LHCN-M2 (cell line): ENCODE data around the gene ANKRD11. TPM values are rescaled to one million over a fixed set of nuclear protein-coding genes. Genes with fewer than 3 reads are reported as not detected.

Experiments
- DNase-seq: peaks from one replicate; pipeline ENCODE4 v3.0.0-alpha.2; 2012; ENCODE audit warnings: low read depth
- polyA plus RNA-seq: library from polyadenylated mRNA; unstranded; fragments of >200 nt; gene quantifications from one replicate; pipeline ENCODE4 v1.2.1, GENCODE V29; 2012; ENCODE audit warnings: missing spikeins
- total RNA-seq: library from RNA; depleted of rRNA; stranded (reverse); fragments of >200 nt; gene quantifications from 2 replicates; pipeline ENCODE4 v1.2.3, GENCODE V29; 2014; rRNA removed

ANKRD11 gene
- 44.6 and 63.4 TPM in 2 replicates for total RNA-seq
- polyA plus RNA-seq = 57.6 TPM

DNA sequence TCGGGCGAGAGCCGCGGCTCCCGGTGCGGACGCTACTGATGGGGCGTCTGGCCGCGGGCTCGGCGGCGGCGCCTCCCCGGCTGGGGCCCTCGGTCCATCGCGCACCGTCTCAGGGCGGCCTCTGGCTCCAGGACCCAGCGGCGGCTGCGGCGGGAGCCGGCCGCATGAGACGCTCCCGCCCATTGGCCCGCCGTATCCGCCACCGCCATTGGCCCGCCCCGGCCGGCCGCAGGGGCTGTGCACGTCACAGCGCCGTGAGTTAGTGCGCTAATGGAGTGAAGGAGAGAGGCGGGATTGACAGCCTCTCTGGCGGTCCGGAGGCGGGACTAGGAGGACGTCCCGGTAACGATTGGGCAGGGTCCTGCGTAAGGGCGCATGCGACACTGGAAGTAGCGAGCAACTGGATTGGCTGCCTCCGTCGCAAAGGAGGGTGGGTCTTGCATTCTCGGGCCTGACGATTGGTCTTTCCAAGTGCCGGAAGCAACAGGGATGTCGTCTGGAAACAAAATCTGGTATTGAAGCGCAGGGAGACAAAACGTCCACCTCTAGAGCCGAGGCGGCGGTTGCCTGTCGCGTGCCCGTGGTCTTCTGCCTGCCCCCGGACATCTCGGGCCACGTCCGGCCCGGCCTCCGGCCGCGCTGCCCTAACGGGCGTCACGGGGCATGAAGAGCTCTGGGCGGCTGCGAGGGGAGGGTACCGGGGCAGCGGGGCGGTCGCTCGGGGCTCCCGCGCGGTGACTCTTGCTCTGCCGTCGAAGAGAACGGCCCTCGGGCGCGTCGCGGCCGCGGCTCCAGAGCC lies at the start of gene ANKRD11:
ANKRD11 (minus strand) TSS at position 123 of the 799 bp plus-strand sequence. CDS start 173,542 bp downstream, outside the sequence.
- DNase-seq = peak; percentile 99

DNA sequence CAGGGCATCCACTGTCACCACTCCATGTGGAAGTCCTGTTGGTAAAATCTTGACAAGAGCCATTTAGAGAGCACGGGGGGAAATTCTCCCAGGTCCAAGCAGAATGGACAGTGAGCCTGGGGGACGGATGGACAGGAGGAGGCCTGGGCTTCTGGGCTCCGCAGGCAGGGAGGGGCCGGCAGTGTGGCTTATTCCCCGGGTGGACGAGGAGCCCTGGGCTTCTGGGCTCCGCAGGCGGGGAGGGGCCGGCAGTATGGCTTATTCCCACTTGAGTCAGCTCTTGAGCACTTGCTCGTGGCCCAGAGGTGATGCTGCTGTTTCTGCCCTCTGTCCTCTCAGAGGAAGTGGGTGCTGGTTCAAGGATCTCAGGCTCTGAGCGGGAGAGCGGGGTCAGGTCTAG lies 47.9 kb upstream of the ANKRD11 start:
- no peak for DNase-seq

GRCh38 chr16:89537549-89537925 lies 47.2 kb upstream of the ANKRD11 start:
- DNase-seq = no peak

- DNase-seq = no peak
Observed at GRCh38 chr16:89536886-89537548, 46.7 kb upstream of the ANKRD11 start.

DNA sequence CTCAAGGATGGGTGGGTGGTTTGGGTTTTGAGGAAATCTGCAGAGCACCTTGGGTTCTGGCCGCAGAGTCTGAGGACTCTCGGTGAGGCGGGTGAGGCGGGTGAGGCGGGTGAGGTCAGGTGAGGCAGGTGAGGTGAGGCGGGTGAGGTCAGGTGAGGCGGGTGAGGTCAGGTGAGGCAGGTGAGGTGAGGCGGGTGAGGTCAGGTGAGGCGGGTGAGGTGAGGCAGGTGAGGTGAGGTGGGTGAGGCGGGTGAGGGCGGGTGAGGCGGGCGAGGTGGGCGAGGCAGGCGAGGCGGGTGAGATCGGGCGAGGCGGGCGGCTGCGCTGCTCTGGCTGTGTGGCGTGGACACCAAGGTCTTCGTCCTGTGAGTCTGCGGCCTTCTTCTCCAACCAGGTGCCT lies 46.0 kb upstream of the ANKRD11 start:
- DNase-seq = no peak

GRCh38 chr16:89534252-89534756 lies 43.9 kb upstream of the ANKRD11 start:
- no peak for DNase-seq

DNA sequence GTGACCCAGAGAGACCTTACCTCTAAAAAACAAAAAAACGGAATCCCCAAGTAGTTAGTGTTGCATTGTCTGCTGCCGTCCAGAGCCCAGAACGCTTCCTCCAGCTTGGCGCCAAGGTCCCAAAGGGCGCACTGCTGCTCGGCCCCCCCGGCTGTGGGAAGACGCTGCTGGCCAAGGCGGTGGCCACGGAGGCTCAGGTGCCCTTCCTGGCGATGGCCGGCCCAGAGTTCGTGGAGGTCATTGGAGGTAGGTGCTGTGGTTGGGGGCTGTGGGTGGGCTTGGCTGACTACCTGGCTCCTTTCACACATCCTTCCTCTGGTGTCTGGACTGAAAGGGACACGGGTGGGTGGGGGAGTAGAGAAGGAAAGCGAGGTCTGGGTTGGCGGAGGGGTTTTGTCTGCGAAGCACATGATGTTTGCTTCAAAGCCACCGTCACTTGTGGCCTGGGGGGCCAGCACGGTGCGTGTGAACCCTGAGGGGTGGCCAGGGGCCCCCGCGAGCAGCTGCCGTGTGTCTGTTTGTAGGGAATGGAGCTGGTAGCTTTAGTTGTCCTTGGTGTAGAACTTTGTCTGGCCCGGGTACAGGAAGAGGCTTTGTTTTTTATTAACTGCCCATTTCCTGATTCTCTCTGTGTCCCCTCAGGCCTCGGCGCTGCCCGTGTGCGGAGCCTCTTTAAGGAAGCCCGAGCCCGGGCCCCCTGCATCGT lies 41.6 kb upstream of the ANKRD11 start:
- DNase-seq = no peak

GRCh38 chr16:89530401-89531381 lies 40.3 kb upstream of the ANKRD11 start:
- no peak for DNase-seq

GRCh38 chr16:89529097-89529496 lies 38.7 kb upstream of the ANKRD11 start:
- DNase-seq = no peak

DNA sequence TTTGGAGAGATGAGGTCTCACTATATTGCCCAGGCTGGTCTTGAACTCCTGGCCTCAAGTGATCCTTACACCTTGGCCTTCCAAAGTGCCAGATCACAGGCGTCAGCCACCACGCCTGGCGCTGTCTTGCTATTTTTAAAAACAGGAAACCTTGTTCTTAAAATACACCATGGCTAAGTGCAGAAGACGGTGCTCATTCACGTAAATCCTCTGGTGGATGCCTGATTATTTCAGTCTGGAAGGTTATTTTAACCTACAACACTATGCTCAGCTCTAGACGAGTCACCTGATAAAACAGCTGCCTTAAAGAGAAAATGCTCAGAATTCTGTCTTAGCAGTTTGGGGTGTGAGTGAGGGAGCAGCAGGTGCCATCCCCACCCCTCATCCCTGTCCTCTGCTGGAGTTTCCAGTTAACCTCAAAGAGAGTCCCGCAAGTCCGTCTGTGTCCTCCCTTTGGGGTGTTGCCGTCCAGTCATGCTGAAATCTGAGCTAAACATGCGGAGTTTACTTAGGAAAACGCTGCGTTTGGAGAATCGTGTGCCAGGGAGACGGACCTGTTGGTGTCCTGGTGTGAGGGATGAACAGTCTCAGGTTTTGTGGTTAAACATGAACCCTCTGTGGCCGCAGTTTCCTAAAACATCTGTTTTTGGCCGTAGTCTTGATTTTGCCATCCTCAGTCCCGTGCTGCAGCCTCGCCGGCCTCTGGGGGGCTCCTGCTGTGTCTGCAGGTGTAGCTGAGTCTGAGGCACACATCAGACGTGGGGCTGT lies 35.0 kb upstream of the ANKRD11 start:
- DNase-seq = no peak

DNA sequence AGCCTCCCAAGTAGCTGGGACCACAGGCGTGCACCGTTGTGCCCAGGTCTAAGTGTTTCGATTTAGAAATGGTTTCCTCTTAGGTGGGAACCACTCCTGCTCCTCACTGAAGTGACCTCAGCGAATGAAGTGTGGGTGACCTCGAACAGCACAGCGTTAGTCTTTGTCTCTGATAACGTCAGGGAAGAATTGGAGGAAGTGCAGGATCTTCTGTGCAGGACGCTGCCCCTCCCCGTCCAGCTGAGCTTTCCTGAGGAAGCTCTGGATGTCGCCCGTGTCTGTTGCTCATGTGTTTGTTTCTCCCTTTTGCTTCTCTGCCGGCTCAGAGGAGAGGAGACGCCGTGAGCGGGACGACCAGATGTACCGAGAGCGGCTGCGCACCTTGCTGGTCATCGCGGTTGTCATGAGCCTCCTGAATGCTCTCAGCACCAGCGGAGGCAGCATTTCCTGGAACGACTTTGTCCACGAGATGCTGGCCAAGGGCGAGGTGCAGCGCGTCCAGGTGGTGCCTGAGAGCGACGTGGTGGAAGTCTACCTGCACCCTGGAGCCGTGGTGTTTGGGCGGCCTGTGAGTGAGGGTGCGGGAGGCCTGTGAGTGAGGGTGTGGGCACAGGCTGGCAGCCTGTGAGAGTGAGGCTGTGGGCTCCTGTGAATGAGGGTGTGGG lies 33.5 kb upstream of the ANKRD11 start:
- no peak for DNase-seq

- DNase-seq = no peak
Observed at GRCh38 chr16:89522287-89522686, 31.9 kb upstream of the ANKRD11 start.

DNA sequence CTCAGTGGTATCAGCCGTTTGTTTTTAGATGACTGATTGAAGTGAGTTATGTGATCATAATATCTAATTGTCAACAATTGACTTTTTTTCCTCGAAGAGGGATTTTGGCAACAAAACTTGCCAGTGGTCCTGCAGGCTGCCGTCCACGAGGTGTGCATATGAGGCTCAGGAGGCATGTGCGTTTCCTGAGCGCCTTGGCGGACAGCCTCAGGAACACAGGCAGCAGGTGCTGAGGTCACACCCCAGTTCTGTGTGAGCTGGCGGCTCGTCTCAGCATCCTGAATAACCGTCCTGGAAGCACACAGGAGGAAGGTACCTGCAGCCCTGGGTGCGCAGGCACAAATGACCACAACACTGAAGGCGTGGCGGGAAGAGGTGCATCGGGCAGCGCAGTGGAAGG lies 29.5 kb upstream of the ANKRD11 start:
- no peak for DNase-seq

DNA sequence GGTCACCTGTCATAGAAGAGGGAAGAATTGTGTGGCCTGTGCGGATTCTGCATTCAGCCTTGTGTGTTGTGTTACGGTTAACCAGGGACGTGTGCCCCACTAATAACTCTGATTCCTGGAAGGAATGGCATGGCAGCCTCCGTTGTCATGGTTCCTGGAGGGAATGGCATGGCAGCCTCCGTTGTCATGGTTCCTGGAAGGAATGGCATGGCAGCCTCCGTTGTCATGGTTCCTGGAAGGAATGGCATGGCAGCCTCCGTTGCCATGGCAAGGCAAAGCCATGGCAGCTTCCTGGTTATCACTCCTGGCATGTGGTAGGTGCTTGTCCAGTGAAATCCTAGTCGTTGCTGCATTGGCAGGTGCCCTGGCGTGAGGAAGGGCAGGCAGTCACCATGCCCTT lies 26.8 kb upstream of the ANKRD11 start:
- no peak for DNase-seq

GRCh38 chr16:89512453-89512852 lies 22.1 kb upstream of the ANKRD11 start:
- no peak for DNase-seq

- no peak for DNase-seq
Observed at GRCh38 chr16:89511374-89511773, 21.0 kb upstream of the ANKRD11 start.

GRCh38 chr16:89510526-89510925 lies 20.2 kb upstream of the ANKRD11 start:
- DNase-seq = no peak

DNA sequence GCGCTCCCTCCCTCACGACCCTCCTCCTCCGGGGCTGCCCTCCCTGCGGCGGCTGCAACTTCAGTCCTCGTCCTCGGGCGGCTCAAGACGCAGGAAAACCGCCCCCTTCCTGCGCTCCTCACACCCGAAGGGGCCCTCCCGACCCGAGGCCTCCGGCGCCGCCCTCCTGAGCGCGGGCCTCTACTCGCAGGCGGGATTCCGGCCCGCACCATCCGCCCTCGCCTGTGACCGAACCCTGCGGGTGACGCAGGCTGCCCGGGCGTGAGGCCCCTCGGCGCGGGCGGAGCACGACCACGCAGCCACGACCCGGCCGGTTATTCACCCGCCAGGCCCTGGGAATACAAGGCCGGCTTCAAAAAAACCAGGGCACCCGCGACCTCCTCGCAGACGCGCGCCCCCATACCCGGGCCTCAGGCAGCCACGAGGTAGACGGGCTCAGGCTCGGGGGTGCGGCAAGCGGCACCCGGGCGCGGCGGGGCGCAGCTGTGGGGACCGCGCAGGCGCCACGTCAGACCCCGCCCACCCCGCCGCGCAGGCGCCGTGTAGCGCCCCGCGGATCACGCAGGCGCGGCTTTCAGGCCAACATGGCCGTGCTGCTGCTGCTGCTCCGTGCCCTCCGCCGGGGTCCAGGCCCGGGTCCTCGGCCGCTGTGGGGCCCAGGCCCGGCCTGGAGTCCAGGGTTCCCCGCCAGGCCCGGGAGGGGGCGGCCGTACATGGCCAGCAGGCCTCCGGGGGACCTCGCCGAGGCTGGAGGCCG lies 17.7 kb upstream of the ANKRD11 start, which contains the start of gene SPG7:
SPG7 (plus strand) TSS at position 570 of the 757 bp plus-strand sequence; CDS start at position 585, 15 bp downstream.
- peak; percentile 78 for DNase-seq
